NT2/D1 (cell line): ENCODE data around the gene MAEL.

Experiments
- YY1 ChIP-seq: IDR thresholded peaks from 2 replicates; pipeline ENCODE4 v1.6.1; 2011; ENCODE audit not compliant: insufficient read length, insufficient read depth
- ZNF274 ChIP-seq: IDR thresholded peaks from 2 replicates; pipeline ENCODE4 v1.6.1; 2011; ENCODE audit warnings: mild to moderate bottlenecking, low read depth, low read length

DNA sequence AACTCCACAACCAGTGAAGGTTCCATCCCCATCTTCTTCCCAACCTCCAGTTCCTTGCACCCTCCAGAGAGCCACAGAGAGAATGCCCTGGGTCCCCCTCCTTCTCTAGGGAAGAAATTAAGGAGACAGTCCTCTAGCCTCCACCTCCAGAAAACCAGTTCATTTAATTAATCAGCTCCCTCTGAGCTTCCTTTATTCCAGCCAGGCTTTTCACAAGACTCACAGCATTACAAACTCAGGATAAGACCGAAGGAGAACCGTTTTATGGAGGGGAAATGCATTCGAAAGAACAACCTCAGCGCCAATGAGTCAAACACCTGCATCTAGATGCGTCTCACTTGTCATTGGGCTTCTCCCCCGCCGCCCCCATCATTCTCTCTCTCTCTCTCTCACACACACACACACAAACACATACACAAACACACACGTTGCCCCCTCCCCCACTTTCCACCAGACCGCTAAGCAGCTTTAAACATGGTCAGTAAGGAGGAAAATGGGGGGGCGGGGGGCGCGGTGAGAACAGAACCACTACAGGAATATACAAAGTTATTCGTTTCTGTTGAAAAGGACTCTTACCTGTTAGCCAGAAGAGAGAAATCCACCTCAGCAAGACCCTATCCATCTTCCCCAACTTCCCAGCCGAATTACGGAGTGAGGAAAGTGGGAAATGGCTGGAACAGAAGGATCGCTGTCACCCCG lies 14.3 kb upstream of the MAEL start:
- TF ChIP-seq ZNF274 (no peak), YY1 (no peak)
